Lung (tissue), 12 donors: ENCODE measurements around the gene SLC22A12. TPM values are rescaled to one million over a fixed set of nuclear protein-coding genes. Genes with fewer than 3 reads are reported as not detected.
A peak's percentile ranks its signal among the peaks of the same experiment; 100 is the strongest.

Source experiments
- ATAC-seq: fragments of 200-7000 bp; cut with Tn5 transposase; one replicate; pipeline ENCODE4 v1.9.1; 2020; ENCODE audit warnings: moderate number of reproducible peaks; ENCODE audit not compliant: insufficient read depth, low FRiP score
- DNase-seq, 3 donors: peaks; one replicate each; pipeline ENCODE4 v3.0.0-alpha.2; 2013 to 2017
- H3K27ac ChIP-seq, 2 donors: one replicate each; pipeline ENCODE4 v1.5.1; 2013; ENCODE audit warnings: mild to moderate bottlenecking in 2 of 2, moderate library complexity in 2 of 2, control low read depth in 1 of 2, inconsistent platforms in 1 of 2, low read depth in 1 of 2, low read length in 1 of 2
- H3K27me3 ChIP-seq, 3 donors: one replicate each; pipeline ENCODE4 v1.5.1; 2013; ENCODE audit warnings: low read length in 2 of 3; ENCODE audit not compliant: control insufficient read depth in 3 of 3, insufficient read depth in 3 of 3
- H3K36me3 ChIP-seq, 4 donors: one replicate each; pipeline ENCODE4 v1.5.1; 2013; ENCODE audit warnings: low read length in 4 of 4, mild to moderate bottlenecking in 1 of 4, moderate library complexity in 1 of 4; ENCODE audit not compliant: control insufficient read depth in 4 of 4, insufficient read depth in 4 of 4
- H3K4me1 ChIP-seq, 5 donors: one replicate each; pipeline ENCODE4 v1.5.1; 2013; ENCODE audit warnings: low read length in 5 of 5, mild to moderate bottlenecking in 2 of 5, moderate library complexity in 1 of 5; ENCODE audit not compliant: control insufficient read depth in 5 of 5, insufficient read depth in 5 of 5
- H3K4me3 ChIP-seq: one replicate; pipeline ENCODE4 v1.5.1; 2013; ENCODE audit warnings: mild to moderate bottlenecking, control low read depth, moderate library complexity
- H3K9ac ChIP-seq, 2 donors: one replicate each; pipeline ENCODE4 v1.5.1; 2013; ENCODE audit warnings: low read length in 2 of 2, control low read depth in 1 of 2; ENCODE audit not compliant: insufficient read depth in 1 of 2
- H3K9me3 ChIP-seq, 4 donors: one replicate each; pipeline ENCODE4 v1.5.1; 2013; ENCODE audit warnings: low read length in 3 of 4, mild to moderate bottlenecking in 1 of 4, moderate library complexity in 1 of 4; ENCODE audit not compliant: control insufficient read depth in 4 of 4, insufficient read depth in 3 of 4
- CTCF ChIP-seq: IDR thresholded peaks from 2 replicates; pipeline ENCODE4 v1.5.1; 2012; ENCODE audit warnings: mild to moderate bottlenecking; ENCODE audit errors: control extremely low read depth, extremely low read depth
- WGBS, 2 donors: extraction: QIAGEN DNeasy Blood & Tissue Kit; methylation state at CpG; one replicate each; pipeline ENCODE4 v1.1.7; 2013; 5-methylcytosine and 5-hydroxymethylcytosine counted together
- polyA plus RNA-seq, 2 donors: library from polyadenylated mRNA; stranded (reverse); fragments of 200-250 nt; gene quantifications; one replicate each; pipeline ENCODE4 v1.2.1, GENCODE V29; 2013
- total RNA-seq, 2 donors: library from RNA; depleted of rRNA in 1 of 2; stranded (reverse); fragments of >200 nt in 1 of 2; gene quantifications; one replicate each; pipeline ENCODE4 v1.2.1, GENCODE V29; 2014 to 2021
- donor health status: control.
- donor health status: control.
- donor health status: Bipolar disorder and iron deficiency.
- donor health status: healthy.
- donor health status: DM: yes; HTN: yes; CAD: no.

The SLC22A12 gene
- total and polyA plus RNA-seq, 4 donors = not detected

- Histone ChIP-seq H3K27ac (no peak overlapping the region), H3K36me3 (no peaks in the 10 kb centered on the region), H3K4me3 (no peak overlapping the region), H3K4me1 (no peaks in the 10 kb centered on the region), H3K27me3 (peaks cover 0 to 7% (median 0%) of the 10 kb centered on the region in 3 donors), H3K9me3 (no peaks in the 10 kb centered on the region), H3K9ac (no peak overlapping the region)
- no peak for TF ChIP-seq CTCF
- DNase-seq (peak in 1 of 3 donors; percentile 21), ATAC-seq (no peak)
- 63 to 76% methylated on average over 7 of the region's 7 CpGs for WGBS, 2 donors
Observed at GRCh38 chr11:64580412-64580811, 10.6 kb upstream of the SLC22A12 start.

- Histone ChIP-seq H3K27ac (no peak overlapping the region), H3K36me3 (no peaks in the 10 kb centered on the region), H3K4me3 (no peak overlapping the region), H3K4me1 (no peaks in the 10 kb centered on the region), H3K9me3 (no peaks in the 10 kb centered on the region), H3K9ac (no peak overlapping the region), H3K27me3 (peaks cover 0 to 5% (median 0%) of the 10 kb centered on the region in 3 donors)
- DNase-seq (no peak), ATAC-seq (no peak)
- TF ChIP-seq CTCF = no peak
- 90 to 95% methylated on average over 17 of the region's 17 CpGs for WGBS, 2 donors
Observed at GRCh38 chr11:64581057-64581523, 9.9 kb upstream of the SLC22A12 start.

GRCh38 chr11:64582885-64583284, 8.1 kb upstream of the SLC22A12 start:
- no peak for ATAC-seq
- no peak overlapping the region for H3K27ac ChIP-seq
- H3K36me3 ChIP-seq = no peaks in the 10 kb centered on the region
- H3K27me3 ChIP-seq = peaks cover 0 to 6% (median 0%) of the 10 kb centered on the region in 3 donors
- no peak overlapping the region for H3K4me3 ChIP-seq
- H3K9ac ChIP-seq = no peak overlapping the region
- DNase-seq = no peak
- no peaks in the 10 kb centered on the region for H3K4me1 ChIP-seq
- no peak for TF ChIP-seq CTCF
- WGBS, 2 donors = 90 to 92% methylated on average over 15 of the region's 15 CpGs
- H3K9me3 ChIP-seq = no peaks in the 10 kb centered on the region
